Fibroblast of skin of left biceps (primary cell): ENCODE measurements around the gene TAS2R41.

Source experiments
- DNase-seq, 2 experiments: peaks; one replicate each; pipeline ENCODE4 v3.0.0-alpha.2; 2013; ENCODE audit warnings: low read depth in 2 of 2

TAS2R41 gene

GRCh38 chr7:143477501-143478150, at the start of gene TAS2R41:
Gene TAS2R41 (plus strand): TSS chr7:143477873. CDS start chr7:143477873, 0 bp downstream.
- DNase-seq: no peak

GRCh38 chr7:143429770-143430698, 47.6 kb upstream of the TAS2R41 start:
- no peak for DNase-seq

DNA sequence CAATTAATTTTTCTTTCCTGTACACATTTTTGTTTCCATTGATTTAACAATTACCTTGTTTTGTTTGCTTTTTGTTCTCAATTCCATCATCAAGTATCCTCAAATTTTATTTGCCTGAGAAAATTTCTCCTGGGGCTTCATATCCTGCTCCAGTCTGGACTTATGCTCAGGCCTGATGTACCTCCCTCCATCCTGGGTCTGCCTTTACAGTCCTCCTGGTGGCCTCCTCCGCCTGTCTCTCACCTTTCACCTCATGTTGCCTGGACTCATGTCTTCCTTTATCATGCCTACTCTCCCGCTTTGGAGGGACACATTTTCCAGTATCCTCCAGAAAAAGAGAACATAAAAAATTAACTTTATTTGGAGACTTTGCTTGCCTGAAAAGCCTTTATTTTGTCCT, 46.6 kb upstream of the TAS2R41 start:
- no peak for DNase-seq

DNA sequence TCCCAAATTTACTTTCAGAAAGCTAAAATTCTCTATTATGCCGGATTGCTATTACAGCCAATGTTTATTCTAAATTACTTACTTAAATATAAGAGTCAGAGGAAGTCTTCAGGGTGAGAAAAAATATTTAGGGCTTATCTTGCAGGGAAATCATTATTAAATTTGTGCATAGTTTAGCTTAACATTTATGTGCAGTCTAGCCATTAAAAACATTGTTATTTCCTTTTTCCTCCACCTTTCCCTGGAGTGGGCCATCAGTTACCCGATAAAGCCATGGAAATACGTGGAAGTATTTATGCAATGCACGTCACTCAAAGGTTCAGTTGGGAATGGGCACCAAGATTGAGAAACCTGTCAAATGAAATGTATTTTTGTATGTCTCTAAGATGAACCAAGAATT, 43.9 kb upstream of the TAS2R41 start:
- DNase-seq: no peak

- no peak for DNase-seq
Observed at GRCh38 chr7:143434660-143435059, 43.0 kb upstream of the TAS2R41 start.

DNA sequence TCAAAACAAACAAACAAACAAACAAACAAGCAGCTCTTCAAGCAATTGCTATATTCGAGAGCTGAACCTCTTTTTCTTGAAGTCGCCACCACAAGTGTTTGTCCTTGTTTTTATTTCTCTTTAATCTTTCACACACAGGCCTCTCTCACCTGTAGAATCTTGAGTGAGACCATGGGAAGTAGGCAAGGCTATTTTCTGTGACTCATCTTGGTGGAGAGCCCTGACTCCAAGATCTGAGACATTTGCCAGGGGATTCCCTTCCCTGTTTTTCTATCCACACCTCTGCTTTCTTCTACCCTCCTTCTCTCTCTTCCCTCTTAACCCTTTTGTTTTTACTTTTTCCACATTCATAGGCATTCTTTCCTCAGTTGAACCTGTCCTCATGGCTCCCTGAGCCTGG, 42.4 kb upstream of the TAS2R41 start:
- no peak for DNase-seq

- DNase-seq: no peak
Observed at GRCh38 chr7:143436325-143436946, 41.2 kb upstream of the TAS2R41 start.

DNA sequence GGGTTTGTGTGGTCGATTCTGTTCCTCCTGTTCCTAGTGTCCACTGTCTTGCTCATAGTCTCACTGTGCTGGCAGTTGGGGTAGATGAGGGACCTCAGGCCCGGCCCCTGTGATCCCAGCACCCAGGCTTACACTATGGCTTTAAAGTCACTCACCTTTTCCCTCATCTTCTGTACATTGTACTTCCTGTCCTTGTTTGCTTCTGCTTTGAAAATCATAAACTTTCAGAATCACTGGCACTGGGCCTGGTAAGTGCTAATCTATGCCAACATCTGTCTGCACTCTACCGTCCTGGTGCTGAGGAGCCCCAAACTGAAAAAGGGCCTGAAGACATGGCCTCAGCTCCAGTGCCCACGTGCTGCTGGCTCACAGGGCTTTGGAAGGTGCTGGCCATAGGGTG, 40.1 kb upstream of the TAS2R41 start:
- no peak for DNase-seq

DNA sequence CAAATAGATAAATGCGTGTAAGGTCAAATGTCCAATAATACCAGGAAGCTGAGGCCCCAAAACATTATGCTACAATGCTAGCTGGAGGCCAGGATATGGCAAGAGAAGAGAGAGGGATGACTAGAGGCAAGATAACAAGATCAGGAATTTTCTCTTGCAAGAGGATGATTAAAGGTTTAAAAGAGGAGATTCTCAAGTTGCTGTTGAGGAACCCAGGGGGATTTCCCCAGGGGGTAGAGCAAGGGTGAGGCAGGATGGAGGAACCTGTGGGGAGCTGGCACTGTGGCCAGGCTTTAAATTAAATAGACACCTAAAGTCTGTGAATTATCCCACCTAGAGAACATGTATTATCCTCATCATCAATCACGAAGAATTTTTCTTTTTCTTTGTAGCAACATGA, 37.8 kb upstream of the TAS2R41 start:
- no peak for DNase-seq

GRCh38 chr7:143443153-143443552, 34.5 kb upstream of the TAS2R41 start, which contains the start of gene TAS2R60:
Gene TAS2R60 (plus strand): TSS chr7:143443453. CDS start chr7:143443453, 0 bp downstream.
- DNase-seq: no peak

DNA sequence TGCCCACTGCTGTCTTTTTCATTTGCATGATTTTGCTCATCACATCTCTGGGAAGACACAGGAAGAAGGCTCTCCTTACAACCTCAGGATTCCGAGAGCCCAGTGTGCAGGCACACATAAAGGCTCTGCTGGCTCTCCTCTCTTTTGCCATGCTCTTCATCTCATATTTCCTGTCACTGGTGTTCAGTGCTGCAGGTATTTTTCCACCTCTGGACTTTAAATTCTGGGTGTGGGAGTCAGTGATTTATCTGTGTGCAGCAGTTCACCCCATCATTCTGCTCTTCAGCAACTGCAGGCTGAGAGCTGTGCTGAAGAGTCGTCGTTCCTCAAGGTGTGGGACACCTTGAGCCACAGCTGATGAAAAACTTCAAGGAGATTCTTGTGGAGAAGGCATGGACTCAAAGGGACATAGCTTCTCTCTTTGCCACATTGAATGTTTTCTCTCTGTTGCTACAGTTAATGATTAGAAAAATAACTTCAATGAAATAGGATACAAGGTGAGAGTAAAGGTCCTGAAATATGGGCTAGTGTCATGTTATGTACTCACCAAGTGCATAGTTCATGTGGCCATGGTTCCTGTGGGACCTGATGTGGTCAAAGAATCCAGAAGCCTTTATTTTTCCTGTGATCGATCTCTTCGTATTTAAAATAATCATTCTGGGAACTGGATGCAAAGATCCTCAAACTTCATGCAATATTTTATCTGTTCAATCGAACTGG, 33.5 kb upstream of the TAS2R41 start:
- DNase-seq: no peak

DNA sequence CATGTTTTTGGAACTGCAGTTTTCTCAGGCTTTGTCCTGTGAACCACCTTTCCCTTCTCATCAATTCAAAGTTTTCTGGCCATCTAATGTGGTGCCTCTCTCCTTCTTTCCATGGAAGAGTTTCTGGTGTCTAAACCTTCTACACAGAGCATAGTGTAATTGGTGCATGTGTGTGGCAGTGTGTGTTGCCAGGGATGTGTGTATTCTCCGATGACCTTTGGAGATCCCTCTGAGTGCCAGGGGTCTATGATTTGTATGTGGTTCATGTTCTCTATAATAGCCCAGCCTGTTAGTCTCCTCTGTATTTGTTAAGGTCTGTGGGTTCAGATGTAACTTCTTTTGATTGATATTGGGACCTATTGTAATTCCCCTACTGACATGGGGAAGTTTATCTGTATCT, 32.9 kb upstream of the TAS2R41 start:
- DNase-seq: no peak

- DNase-seq: no peak
Observed at GRCh38 chr7:143447466-143447865, 30.2 kb upstream of the TAS2R41 start.

GRCh38 chr7:143448429-143448828, 29.2 kb upstream of the TAS2R41 start:
- DNase-seq: no peak

DNA sequence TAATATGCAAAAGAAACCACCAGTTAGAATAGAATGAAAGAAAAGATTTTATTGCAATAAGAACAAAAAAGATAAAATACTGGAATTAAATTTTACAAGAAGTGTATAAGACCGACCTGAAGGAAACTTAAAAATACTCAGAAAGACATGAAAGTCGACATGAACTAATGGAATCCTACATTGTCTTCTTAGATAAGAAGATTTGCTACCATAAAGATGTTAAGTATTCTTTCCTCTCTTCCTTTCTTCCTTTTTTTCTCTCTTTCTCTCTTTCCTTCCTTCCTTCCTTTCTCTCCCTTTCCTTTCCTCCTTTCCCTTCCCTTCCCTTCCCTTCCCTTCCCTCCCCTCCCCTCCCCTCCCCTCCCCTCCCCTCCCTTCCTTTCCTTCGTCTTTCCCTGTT, 27.9 kb upstream of the TAS2R41 start:
- no peak for DNase-seq

DNA sequence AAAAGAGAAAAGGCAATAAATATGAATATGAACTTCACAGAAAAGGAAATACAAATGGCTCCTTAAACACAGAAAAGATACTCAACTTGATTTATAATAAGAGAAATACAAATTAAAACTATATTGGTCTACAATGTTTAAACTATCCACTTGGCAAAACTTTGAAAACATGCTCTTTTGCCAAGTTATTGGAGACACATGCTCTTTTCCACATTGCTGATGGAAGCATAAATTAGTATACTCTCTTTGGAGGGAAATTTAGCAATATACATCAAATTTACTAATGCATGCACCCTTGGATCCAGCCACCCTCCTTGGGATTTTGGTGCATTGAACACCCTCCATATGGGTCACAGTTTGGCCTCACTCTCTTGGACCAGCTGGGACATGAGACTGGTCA, 26.6 kb upstream of the TAS2R41 start:
- no peak for DNase-seq

DNA sequence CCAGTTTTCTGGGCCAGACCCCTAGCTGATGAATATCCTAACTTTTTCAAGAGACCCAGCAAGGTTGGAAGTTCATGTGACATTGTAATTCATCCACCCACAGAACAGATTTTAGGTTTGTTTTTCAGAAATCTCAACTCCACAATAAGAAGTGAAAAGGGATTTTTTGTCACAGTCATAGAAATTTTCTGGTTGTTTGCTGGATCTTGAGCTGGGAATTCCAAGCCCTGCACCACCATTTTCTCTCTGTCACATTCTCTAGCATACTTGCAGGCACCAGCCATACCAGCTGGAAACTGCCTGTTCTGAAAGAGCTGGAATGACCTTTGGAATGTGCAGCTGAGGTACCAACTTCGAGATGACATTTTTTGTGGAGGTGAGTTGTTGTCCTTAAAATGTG, 25.9 kb upstream of the TAS2R41 start:
- DNase-seq: no peak

DNA sequence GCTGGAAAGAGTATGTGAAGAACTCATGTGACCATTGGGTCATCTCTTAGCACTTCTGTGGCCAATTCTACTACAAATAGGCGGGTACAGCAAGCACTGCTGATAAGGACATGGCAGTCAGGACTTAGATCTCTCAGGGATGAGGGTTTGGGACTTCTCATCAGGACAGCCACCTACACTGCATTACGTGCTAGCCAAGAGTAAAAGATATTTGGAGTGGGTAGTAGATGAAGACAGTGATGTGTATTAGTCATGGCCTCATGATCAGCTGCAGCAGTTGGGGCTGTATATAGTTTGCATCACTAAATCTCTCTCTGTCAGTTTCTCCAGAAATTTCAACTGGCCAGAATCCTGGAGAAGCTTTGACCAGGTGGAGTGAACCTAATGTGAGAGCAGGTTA, 25.2 kb upstream of the TAS2R41 start:
- DNase-seq: no peak

- no peak for DNase-seq
Observed at GRCh38 chr7:143454091-143454680, 23.5 kb upstream of the TAS2R41 start.

GRCh38 chr7:143455491-143455890, 22.2 kb upstream of the TAS2R41 start:
- no peak for DNase-seq

DNA sequence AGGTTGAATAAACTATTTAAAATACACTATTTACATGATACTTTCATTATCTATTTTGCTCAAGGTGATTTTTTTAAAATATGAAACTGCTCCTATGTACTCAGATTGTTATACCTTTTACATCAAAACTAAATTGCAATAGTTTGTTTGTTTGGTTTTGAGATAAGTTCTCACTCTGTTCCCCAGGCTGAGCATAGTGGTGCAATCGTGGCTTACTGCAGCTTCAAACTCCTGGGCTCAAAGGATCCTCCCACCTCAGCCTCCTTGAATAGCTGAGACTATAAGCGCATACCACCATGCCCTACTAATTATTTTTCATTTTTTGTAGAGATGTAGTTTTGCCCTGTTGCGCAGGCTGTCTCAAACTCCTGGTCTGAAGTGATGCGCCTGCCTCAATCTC, 21.7 kb upstream of the TAS2R41 start:
- DNase-seq: no peak
